GM19463 (cell line): ENCODE data around the gene RAB36.

Experiments used
- ATAC-seq: cut with Tn5 transposase; IDR thresholded peaks from one replicate; pipeline ENCODE4 v1.9.1; 2021; ENCODE audit warnings: mild to moderate bottlenecking, moderate library complexity; ENCODE audit not compliant: unreplicated experiment

Gene RAB36

DNA sequence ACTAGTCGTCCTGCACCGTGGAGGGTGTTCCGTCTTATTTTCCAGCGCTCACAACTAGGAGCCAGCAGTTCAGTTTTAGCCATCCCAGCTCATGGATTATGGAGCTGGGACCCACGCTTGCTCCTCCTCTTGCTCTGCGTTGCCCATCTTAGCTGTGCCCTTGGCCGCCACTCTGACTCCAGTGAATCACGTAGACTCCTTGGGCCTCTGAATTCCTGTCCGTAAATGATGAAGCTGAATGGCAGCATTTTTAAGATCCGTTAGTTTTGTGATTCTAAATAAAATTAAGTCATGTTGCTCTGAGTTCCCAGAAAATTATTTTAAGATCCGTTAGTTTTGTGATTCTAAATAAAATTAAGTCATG lies 58.8 kb downstream of the RAB36 start:
- ATAC-seq: no peak

DNA sequence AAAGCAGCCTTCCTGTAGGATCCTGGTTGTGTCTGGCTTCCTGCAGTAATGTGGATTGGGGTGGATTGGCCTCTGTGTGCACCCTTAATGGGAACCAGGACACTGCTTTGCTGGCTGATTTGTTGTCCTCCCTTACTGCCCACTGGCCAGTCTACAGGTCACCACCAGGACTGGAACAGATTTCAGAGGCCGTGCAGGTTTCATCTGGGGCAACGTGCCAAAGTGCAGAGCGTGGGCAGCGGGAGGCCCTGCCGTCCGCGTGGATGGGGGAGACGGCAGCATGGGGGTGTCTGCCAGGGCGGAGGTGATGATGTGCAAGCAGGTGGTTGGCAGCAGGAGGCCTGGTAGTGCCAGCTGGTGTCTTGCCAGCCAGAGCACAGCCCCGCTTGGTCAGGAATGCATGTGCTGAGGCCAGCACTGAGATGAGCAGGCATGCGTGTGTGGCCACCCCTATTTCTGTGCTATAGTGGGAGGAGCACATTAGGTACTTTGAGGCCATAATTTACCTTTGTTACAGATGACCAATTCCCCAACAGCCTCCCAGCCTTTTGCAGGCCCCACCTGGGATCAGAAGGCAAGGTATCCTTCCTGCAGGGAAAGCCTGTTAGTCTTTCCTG lies 59.4 kb downstream of the RAB36 start:
- ATAC-seq: no peak

DNA sequence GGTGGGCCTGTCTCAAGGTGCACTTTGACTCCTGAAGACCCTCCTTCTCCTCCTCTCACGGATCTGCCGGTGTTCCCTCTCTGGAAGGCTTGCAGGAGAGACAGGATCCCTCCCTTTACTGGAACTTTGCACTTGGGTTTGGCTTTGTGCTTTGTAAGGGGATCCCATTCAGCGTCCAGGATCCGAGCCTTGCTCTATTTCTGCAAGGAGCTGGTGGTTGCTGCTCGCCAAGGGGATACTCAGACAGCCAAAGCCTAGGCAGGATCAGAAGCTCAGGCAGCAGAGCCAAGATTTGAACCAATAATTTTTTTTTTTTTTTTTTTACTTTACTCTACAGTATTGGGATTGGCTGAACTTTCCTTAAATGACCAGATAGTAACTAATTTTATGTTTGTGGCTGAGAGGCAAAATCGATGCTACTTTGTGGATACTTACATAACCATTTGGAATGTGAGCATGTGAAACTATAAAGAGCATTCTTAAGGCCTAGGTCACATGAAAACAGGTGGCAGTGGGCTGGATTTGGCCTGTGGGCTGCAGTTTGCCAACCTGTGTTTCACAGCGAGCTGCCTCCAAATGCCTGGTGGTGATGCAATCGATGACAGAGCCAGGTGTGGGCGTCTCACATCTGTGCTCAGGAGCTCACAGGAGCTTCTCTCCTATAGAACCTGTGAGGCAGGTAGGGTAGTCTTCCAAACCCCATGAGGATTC lies 60.2 kb downstream of the RAB36 start:
- no peak for ATAC-seq

DNA sequence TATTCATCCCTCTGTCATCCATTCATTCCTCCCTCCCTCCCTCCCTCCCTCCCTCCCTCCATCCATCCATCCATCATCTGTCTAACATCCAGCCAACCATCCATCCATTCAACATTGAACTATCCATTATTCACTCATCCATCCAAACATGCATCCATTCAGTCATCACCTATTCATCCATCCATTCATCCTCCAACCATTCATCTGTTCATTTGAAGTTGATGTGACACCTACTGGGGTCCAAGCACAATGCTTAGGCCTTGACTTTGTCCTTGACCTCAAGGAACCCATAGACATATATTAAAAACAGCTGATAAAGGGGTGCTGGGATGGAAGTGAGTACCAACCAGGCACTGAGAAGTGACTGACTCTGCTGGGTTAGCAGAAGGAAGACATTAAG lies 61.6 kb downstream of the RAB36 start:
- no peak for ATAC-seq

DNA sequence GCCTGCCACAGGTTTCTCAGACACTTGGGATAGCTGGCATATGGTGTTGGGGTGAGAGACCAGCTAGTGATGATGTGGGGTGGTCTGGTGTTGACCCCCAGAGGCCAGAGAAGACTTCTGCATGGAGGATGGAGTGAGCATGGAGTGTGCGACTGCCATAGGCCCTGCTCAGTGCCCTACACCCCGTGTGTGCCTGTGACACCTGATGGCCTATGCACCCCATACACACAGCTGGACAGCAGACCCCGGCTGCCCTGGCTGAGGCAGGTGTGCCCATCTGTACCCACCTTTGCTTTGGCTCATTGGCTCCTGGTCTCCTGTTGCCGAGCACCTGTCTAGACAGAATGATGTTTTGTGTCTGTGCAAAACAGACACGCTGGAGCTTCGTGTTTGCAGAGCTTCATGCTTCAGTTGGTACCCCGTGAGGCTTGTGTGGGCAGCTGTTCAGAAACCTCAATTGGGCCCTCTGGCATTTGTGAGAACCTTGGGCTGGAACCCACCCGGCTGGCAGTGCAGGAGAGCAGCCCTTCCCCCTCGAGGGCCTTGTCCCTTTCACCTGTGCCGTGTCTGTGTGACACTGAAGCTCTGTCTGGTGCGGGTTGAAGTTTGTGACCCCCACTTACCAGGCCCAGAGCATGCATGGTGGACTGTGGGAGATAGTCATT lies 62.6 kb downstream of the RAB36 start:
- no peak for ATAC-seq

DNA sequence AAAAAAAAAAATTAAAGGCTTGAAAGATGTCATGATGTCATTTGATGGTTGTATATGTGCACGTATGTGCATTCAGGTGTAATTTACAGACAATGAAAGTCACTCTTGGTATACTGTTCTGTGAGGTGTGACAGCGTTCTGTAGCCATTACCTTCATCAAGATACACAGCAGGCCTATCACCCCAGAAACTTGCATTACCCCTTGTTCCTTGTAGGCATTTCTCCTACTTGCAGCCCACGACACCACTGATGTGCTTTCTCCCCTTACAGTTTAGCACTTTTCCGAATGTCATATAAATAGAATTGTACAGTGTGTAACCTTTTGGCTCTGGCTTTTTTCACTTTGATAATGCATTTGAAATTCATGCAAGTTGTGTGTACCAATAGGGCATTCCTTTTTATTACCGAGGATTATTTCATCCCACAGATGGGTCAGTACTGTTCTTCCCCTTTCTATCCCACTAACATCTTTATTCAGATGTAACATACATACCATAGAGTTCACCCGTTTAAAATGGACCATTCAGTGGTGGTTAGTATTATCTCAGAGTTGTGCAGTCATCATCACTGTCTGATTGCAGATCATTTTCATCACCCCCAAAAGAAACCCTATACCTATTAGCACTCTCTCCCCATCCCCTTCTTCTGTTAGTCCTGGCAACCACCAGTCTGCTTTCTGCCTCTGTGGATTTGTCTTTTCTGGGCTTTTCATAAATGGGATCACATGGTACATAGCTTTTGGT lies 65.3 kb downstream of the RAB36 start:
- no peak for ATAC-seq

DNA sequence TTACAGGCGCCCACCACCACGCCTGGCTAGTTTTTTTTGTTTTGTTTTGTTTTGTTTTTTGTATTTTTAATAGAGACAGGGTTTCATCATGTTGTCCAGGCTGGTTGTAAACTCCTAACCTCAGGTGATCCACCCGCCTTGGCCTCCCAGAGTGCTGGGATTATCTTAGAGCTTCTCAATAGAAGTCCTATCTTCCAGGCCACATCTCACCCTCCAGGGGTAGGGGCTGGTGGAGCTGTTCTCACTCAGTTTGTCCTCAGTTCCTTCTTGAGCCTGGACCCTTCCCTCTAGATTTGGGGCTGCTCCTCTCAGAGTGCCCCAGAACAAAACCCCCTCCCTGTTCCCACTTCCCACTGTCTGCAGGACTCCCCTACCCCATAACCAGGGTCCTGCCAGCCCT lies 66.3 kb downstream of the RAB36 start:
- ATAC-seq: no peak

DNA sequence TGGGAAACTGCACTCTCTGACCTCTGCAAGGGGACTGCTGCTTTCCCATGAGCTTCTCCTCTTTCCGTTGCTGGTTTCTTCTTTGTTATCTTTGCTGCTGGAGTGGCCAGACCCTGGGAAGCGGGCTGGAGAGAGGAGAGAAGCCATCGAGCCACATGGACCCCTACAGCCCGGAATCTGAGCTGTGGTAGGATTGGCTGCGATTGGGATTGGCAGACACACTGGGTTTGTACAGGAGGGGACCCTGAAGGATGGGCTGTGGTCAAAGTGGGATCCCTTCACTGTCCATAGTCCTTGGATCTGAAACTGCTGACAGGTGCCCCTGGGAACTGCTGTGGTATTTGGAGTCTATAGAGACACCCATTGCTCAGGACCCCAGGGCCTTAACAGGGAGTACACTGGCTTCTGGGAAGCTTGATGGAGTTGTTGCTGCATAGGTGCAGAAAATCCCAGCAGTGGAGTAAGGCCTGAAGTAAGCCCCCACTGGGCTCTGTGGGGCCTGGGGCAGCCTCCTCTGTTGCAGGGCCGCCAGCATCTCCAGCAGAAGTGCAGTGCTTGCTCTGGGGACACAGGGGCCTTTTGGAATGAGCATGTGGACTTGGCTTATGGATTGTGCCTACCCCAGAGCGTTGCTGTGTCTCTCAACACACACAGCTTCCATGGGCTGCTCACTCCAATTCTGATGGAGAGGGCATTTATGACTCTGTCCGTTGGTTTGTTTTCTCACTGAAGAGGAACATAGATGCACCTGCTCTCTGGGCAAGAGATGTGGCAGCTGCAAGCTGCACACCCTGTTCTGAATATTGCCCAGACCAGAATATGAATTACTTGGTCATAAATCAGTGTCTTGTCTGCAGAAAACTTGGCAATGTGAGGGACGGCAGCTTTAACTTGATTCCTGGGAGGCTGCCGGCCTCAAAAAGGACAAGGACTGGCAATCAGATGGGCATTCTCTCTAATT lies 67.1 kb downstream of the RAB36 start:
- no peak for ATAC-seq

GRCh38 chr22:23213022-23213555 lies 67.8 kb downstream of the RAB36 start:
- no peak for ATAC-seq

DNA sequence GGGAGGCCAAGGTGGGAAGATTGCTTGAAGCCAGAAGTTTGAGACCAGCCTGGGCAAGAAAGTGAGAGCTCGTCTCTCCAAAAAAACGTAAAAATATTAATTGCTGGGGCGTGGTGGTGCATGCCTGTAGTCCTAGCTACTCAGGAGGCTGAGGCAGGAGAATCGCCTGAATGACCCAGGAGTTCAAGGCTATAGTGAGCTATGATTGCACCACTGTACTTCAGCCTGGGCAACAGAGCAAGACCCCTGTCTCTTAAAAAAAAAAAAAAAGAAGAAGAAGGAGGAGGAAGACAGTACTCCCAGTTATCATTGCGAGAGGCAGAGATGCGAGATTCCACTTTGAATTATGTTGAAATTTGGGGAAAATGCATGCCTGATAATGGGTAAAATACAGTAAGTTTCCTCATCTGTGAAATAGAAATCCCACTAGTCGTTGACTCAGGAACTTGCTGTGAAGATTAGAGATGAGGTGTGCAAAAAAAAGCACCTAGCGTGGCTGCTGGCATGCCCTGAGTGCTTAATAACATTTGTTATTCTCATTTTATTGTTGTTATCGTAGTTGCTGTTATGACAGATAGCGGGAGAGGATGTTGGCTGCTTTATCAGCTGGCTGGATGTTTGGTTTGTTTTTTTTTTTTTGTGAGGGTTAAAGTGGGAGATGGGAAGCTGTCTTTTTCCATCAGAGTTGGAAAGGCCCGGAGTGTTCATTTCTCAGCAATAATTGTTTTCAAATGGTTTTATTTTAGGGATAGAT lies 68.5 kb downstream of the RAB36 start:
- ATAC-seq: no peak
